Loucy (cell line): ENCODE measurements around the gene PLEKHO2.

Experiments used
- CTCF ChIP-seq: fragments of 200-600 bp; sonication (generic); conservative IDR thresholded peaks from 2 replicates; pipeline ENCODE4 v1.5.1; 2014; ENCODE audit warnings: mild to moderate bottlenecking, antibody characterized with exemption, low read length
- EZH2phosphoT487 ChIP-seq: fragments of 200-600 bp; IDR thresholded peaks from 2 replicates; pipeline ENCODE4 v1.6.1; 2018; ENCODE audit warnings: antibody characterized with exemption, mild to moderate bottlenecking, moderate library complexity, borderline replicate concordance

- TF ChIP-seq CTCF: no peak
- TF ChIP-seq EZH2phosphoT487: no peak
These were observed 74.0 kb downstream of the PLEKHO2 start for GRCh38 chr15:64915518-64916227.
